Measurements from ENCODE around the gene PRPF18. TPM values are rescaled to one million over a fixed set of nuclear protein-coding genes. Genes with fewer than 3 reads are reported as not detected.

PRPF18 gene
- total RNA-seq, 1 donor from 2014 or later, result 39.8 TPM

GRCh38 chr10:13604357-13605040 is 17.7 kb downstream of the PRPF18 start:
- no peak for DNase-seq

GRCh38 chr10:13608246-13608853 is 21.6 kb downstream of the PRPF18 start:
- no peak for DNase-seq

- DNase-seq, result no peak
Measured at GRCh38 chr10:13612654-13613373, 26.0 kb downstream of the PRPF18 start.

- no peak for DNase-seq
Measured at GRCh38 chr10:13613519-13613918, 26.8 kb downstream of the PRPF18 start.

- DNase-seq, result no peak
Measured at GRCh38 chr10:13614530-13615332, 28.0 kb downstream of the PRPF18 start.

- no peak for DNase-seq
Measured at GRCh38 chr10:13615650-13616300, 29.0 kb downstream of the PRPF18 start.

GRCh38 chr10:13617116-13617515 is 30.4 kb downstream of the PRPF18 start:
- no peak for DNase-seq

- DNase-seq, result no peak
Measured at GRCh38 chr10:13621931-13622330, 35.2 kb downstream of the PRPF18 start.

GRCh38 chr10:13624630-13625029 is 37.9 kb downstream of the PRPF18 start:
- no peak for DNase-seq

- DNase-seq, result no peak
Measured at GRCh38 chr10:13627459-13628310, 40.9 kb downstream of the PRPF18 start.

GRCh38 chr10:13628661-13629060 is 41.9 kb downstream of the PRPF18 start:
- DNase-seq, result no peak

GRCh38 chr10:13629116-13629515 is 42.4 kb downstream of the PRPF18 start:
- no peak for DNase-seq

GRCh38 chr10:13630231-13630630 is 43.5 kb downstream of the PRPF18 start:
- no peak for DNase-seq

GRCh38 chr10:13631594-13631993 is 44.8 kb downstream of the PRPF18 start:
- DNase-seq, result no peak

GRCh38 chr10:13632440-13632839 is 45.7 kb downstream of the PRPF18 start:
- no peak for DNase-seq

GRCh38 chr10:13632884-13633440 is 46.2 kb downstream of the PRPF18 start:
- no peak for DNase-seq

- no peak for DNase-seq
Measured at GRCh38 chr10:13633689-13634088, 46.9 kb downstream of the PRPF18 start.

- DNase-seq, result no peak
Measured at GRCh38 chr10:13634207-13634606, 47.4 kb downstream of the PRPF18 start.

GRCh38 chr10:13636776-13637175 is 50.0 kb downstream of the PRPF18 start:
- DNase-seq, result no peak

GRCh38 chr10:13637303-13637856 is 50.6 kb downstream of the PRPF18 start:
- no peak for DNase-seq

- DNase-seq, result no peak
Measured at GRCh38 chr10:13637894-13638293, 51.1 kb downstream of the PRPF18 start.

All from occipital lobe (tissue), 2 donors.